T47D (cell line): Measurements from ENCODE around the gene PARD3.

Experiments
- DNase-seq, 2 experiments: peaks; one replicate each; pipeline versions ENCODE4 v3.0.0 to v3.0.0-alpha.2; 2011 to 2012; ENCODE audit warnings: low read depth in 1 of 2, low spot score in 1 of 2
- JUND ChIP-seq: IDR thresholded peaks from 2 replicates; pipeline ENCODE4 v1.6.1; 2012; ENCODE audit warnings: low read depth
- in situ Hi-C: cut with HindIII; loops from 2 replicates; pipeline ENCODE4 v1.10.0; 2016; ENCODE audit warnings: low sequenced_read_pairs, low pct_unique_long_range_greater_than_20kb

PARD3 gene

DNA sequence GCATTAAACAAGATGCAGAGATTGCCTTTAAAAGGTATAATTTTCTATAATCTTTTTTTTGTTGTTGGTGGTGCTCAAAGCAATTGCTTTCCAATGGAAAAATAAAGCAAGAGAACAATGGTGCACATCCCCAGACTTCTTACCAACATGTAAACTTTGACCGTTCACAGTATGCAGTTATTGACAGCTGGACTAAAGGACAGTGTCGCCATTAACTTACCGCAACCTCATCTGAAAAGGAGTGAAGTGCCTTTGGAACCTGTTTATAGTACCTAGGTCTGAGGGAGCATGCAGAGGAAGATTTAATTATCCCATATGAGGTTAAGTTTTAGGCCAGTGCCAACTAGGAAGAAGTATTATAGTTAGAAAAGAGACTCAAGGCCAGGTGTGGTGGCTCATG is 654.5 kb downstream of the PARD3 start:
- no peak for DNase-seq
- TF ChIP-seq JUND: no peak
- in situ Hi-C loops: no loop called here

DNA sequence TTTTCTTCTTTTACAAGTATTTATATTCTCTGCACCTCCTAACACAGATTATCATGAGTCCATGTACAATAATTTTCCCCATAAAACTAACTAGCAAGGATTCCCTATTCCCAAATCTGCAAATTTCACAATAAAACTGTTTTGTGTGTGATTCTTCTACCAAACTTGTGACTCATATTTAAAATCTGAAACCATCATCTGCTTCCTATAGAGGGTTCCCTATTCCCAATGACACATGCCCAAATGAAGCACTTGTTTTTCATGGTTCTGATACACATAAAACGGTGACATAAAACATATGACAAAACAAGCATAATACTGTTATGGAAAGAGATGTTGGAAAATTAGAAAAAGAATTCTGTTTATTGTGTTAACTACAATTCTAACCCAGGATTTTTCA is 657.6 kb downstream of the PARD3 start:
- no peak for DNase-seq
- TF ChIP-seq JUND: no peak
- in situ Hi-C loops: no loop called here

DNA sequence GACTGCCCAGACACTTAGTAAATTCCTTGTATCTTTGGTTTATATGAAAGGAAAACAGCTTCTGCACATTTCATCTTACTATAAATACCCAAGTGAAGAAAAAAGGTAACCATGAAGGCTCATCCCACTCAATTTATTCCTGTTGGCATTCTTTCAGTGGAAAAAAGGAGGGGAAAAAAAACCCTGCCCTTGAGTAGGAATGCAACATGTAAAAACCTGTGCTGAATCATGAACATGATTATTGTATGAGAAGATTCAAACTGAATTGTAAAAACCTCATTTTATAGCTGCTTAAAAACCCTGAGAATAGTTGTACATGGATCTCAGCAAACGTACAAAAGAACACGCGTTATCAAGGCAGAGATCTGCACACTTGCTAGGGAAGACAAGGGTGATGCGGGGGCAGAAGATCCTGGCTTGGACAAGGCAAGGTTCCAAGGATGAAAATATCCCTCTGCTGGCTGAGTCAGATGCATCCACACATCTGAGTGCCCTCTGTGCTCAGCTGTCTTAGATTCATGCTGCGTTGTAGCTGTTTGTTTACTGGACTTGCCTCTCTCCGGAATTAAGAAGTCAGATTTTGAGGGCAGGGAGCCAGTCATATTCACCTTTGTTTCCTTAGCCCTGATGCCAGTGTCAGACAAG is 658.2 kb downstream of the PARD3 start:
- in situ Hi-C loops: no loop called here
- DNase-seq: peak in 1 of 2 experiments; percentile 1

DNA sequence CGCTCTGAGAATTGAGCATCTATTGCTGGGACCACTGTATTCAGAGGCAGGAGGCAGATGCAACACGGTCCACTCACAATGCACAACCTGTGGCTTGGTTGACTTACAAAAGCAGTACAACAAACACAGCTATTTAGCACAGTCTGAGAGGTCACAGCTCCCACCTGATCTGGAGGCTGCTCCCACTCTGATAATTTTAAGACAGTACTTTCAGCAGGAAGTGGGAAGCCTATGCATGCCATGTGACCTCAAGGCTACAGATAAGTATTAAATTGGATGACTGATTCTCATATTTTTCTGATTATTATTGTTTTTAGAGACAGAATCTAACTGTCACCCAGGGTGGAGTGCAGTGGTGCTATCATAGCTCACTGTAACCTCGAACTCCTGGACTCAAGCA is 659.3 kb downstream of the PARD3 start:
- no peak for DNase-seq
- in situ Hi-C loops: no loop called here
- TF ChIP-seq JUND: no peak

More for the DNA sequence above, 658.2 kb downstream of the PARD3 start:
- no peak for TF ChIP-seq JUND

DNA sequence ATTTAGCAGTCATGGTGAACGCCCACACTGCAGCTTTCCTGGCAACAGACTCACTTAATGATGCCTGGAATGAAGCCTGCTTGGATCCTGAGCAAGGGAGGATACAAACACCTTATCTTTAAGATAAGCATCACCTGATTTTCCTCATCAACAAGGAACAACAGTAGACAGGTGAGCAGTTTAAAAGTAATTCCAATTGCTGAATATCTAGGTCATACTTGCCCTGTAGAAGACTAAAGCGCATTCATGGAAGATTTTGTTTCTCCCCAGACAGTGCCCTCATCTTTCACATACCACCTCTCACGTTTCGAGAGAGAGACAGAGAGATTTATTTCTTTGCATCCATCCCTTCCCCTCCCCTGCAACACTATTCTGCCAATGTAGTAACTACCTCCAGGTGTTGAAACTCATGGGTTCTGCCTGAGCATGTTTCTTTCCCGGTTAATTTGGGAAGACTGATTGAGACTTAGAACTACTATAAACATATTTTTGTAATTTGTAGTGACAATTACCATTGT is 660.7 kb downstream of the PARD3 start:
- no peak for DNase-seq
- in situ Hi-C loops: no loop called here
- TF ChIP-seq JUND: no peak

DNA sequence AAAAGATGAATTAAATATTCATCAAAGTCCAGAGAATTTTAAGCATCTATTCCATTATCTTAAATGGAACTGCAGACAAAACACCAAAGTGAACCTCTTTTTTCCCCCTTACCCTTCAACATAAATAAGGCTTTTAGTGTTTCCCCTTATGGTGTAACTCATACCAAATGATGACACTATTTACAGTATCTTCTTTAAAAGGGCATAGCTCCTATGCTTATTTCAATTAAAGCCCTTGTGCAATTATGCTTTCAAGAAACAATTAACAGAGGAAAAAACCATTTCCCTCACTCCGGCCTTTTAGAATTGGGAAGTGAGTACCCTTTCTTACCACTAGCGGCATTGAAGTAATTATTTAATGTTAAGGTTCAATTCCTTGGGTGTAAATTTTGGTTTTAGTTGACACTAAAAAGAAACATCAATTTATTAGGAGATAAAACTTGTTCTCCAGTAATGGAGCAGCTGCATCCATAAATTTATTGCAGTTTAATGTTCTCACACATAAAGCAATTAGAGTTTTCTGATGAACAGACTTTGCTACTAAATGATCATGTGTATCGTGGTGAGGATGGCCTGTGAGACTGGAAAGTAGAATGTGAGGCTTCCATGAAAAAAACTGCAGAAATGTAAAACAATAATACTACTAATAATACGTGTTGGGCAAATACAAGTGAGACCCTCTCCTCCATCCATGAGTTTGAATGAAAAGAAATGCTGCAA is 661.3 kb downstream of the PARD3 start:
- in situ Hi-C loops: no loop called here
- TF ChIP-seq JUND: no peak

DNA sequence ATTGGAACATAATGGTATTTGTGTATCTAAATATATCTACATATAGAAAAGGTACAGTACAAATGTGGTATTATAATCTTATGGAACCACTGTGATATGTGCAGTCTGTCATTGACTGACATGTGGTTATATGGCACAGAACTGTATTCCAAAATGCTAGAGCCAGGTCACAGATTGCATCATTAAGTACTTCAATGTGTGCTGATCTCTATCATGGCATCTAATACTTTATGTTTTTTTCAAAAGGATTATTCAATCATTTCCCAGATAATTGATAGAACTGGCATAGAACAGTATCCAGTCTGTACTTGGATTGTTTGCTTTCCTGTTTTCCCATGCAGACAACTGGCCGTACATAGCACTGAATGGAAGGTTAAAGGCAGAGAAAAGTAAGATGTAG is 662.7 kb downstream of the PARD3 start:
- no peak for TF ChIP-seq JUND
- no peak for DNase-seq
- in situ Hi-C loops: no loop called here

More for the DNA sequence above, 661.3 kb downstream of the PARD3 start:
- DNase-seq: no peak

DNA sequence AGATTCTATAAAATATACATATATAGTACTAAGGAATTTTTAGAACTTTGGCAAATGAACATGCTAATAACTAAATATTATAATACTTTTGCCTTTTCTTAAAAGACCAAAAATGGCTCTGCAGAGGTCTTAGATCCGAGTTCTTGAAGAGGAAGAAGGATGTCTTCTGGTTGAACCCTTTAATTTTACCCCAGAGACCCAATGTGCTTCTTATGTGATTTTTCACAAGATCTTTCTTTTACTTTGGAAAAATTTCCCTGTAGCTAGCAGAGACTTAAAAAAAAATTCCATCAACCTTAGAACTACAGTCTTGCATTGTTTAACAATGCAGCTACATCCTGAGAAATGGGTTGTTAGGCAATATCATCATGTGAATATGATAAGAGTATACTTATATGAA is 663.2 kb downstream of the PARD3 start:
- in situ Hi-C loops: no loop called here
- TF ChIP-seq JUND: no peak

DNA sequence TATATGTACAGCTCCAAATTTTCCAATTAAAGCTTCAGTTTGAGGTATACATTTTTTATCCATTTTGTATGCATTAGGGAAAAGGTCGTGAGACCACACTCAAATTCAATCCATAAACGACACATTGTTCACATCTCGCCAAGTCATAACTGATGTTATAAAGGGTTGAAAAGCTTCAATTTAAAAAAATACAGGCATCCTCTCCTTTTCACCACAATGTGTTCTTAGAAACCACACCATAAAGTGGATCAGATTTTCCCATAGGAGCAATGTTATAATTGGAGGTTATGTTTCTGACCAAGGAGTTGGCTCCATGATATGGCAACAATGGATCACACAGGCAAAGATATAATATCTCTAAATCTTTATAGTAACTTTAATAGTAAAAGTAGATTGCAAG is 663.6 kb downstream of the PARD3 start:
- in situ Hi-C loops: no loop called here

More for the DNA sequence above, 663.2 kb downstream of the PARD3 start:
- DNase-seq: no peak

DNA sequence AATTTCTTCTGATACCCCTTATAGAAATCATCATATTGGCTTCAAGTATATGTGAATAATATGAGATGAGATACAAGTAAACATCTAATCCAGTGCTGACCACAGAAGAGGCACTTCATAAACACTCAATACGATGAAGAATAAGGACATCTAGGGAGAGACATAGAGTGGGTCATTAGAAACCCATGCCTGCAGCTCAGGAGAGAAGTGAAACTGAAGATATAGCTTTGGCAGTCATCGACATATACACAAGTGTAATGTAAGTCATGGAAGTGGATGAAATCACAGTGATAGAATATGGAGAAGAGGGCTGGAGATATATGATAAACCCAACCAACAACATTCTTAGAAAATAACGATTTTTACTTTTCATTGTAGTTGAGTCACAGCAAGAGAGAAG is 665.0 kb downstream of the PARD3 start:
- TF ChIP-seq JUND: no peak
- DNase-seq: no peak

More for the DNA sequence above, 663.6 kb downstream of the PARD3 start:
- no peak for TF ChIP-seq JUND
- no peak for DNase-seq

DNA sequence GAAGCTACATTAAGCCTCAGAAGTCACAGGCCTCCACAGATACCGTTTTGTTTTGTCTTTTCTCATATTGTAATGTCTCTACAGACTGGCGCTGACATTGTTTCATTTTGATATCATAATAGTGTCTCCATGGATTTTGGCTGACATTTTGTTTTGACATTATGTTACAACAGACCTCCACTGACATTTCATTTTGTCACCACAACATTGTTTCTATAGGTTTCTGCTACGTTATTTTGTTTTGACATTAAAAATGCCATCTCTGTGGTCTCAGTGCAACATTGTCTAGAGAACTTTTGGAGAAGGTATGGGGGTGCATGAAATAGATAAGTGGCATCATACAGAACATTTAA is 666.8 kb downstream of the PARD3 start:
- no peak for TF ChIP-seq JUND
- DNase-seq: no peak
- in situ Hi-C loops: no loop called here

More for the DNA sequence above, 665.0 kb downstream of the PARD3 start:
- in situ Hi-C loops: no loop called here

DNA sequence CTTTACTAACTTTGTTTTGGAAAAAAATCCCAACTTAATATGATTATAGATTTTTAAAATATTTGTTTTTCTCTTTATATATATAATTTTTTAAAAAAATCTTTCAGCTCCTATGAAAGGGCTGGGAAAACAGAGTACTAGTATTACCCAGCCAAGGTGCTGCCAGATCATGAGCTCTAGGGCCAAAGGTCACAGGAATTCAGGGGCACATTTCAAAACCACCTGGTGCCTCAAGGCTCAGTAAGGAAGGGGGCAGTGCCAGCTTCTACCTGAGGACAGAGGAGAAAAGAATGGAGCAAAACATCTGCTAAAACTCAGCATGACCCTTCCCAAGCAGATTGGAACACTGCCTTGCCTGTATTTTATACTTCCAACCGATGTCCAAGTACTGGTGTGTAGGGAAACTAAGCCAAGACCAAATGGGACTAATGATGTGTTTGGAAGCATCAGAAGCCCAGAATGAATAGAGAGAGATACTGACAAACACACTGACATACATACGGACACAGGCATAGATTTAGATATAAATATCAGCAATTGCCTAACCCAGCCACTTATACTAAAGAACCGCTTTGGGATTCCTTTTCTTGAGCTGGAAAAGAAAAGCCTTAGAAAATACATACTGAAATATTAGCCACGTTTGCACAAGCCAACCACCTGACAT is 667.3 kb downstream of the PARD3 start:
- DNase-seq: no peak
- in situ Hi-C loops: no loop called here
- TF ChIP-seq JUND: no peak

DNA sequence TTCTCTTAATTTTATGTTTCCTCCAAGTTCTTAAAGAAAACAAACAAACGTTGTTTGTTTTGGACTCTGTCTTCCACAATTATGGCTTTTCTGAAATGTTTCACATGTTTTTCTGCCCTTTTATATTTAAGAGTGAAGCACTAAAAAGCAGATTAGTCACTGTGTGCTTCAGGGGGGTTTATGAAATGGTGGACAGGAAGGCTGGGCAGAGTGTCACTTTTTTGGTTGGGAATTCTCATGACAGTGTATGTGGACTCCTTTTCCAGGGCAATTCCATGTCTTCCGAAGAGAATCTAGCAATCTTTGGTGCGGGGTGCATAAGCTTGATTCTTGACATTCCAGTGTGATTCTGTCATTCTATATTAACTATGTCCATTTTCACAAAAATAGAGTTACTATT is 669.4 kb downstream of the PARD3 start:
- in situ Hi-C loops: no loop called here
- TF ChIP-seq JUND: no peak
- DNase-seq: no peak

DNA sequence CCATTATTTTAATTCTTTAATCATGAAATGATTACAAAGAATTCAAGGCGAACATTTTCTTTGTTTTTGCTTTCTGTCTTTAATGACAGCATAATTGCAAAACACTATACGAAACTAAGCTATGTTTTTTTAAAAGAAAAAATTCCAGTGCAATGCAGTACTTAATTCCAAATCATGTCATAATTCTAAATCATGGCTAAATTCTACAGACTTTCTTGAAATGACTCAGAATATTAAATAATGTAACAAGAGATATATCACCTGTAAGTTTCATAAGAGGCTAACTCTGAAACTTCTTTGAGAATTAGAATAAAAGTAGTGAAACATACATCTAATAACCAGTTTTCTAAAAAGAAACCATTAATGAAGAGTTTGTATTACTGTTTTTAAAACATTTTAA is 671.6 kb downstream of the PARD3 start:
- TF ChIP-seq JUND: no peak
- in situ Hi-C loops: no loop called here
- no peak for DNase-seq
